GM21526 (cell line): ENCODE data around the gene CFAP68.
A peak's percentile ranks its signal among the peaks of the same experiment; 100 is the strongest.
"Not testable (repeated sequence)": the region's sequence is repeated elsewhere in the genome, so short reads cannot be mapped to it uniquely, and the experiment has no call there.

ENCODE experiments used
- ATAC-seq: cut with Tn5 transposase; IDR thresholded peaks from one replicate; pipeline ENCODE4 v1.9.1; 2021; ENCODE audit warnings: moderate library complexity; ENCODE audit not compliant: unreplicated experiment, low FRiP score

The CFAP68 gene

DNA sequence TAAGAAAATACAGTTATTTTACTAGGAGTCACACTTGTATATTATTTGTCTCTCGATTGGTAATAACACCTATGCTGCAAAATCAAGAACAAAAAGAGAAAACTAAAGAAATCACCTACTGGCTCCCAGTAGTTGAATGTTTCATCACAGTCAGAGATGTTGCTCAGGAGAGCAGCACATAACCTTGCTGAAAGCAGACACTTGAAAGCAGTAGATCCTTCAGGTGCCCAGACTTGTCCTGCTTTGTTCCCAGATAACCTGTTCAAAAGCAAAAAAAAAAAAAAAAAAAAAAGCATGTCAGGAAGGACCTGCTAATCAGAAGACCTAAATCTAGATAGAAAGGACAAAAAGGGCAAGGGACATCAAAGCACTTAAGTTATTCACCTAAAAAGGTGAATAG, 9.2 kb upstream of the CFAP68 start:
- ATAC-seq, result no peak

DNA sequence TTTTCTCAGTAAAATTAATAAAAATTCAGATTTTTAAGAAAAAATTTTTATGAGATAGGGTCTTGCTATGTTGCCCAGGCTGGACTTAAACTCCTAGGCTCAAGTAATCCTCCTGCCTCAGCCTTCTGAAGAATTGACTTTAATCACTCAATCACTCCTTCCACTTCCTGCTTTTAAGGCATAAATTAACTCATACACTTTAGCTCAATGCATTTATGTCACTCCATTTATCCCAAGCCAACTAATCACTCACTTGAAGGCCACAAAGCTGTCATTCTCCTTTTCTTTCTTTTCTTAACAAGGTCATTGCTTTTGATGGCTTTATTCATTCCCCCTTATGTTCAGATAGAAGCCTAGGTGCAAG, 8.8 kb upstream of the CFAP68 start:
- ATAC-seq, result peak; percentile 6

DNA sequence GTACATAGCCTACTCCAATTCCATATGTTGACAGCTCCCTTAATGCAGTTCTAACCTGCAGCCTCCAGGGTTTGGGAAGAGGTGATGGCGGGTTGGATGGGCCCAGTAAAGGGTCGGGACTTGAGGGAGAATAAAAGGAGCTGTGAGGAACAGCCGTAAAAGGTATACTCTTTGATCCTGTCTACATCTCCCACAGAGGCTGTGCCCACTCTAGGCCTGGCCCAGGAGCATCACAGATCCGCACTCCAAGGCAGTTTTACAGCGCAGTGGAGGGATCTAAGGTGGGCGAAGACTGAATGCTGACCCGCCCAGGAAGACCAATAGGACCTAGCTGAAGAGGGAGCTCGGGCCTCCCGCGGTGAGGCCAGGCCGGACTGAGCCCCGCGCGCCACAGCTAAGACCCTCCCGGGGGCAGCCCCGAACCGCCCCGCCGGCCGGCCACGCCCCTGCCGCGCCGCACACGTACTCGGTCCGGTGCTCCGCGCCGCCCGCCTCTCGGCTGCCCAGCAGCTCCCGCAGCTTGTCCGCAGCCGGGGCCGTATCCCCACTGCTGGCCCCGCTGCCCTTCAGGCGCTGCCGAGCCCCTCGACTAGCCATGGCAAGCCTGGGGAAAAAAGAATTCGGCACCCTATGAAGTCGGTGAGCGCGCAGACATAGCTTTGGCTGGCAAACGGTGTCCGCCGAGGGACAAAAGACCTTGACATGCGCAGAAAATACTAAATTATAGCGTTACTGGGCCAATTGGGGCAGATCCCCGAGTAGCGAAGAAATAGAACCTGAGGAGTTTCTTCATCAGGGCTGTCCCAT, 8.3 kb upstream of the CFAP68 start, which contains the start of gene ALG9:
Gene ALG9 (minus strand): TSS at position 696 of the 807 bp plus-strand sequence. CDS start 99 bp downstream, at position 597.
- peak; percentile 86 for ATAC-seq

DNA sequence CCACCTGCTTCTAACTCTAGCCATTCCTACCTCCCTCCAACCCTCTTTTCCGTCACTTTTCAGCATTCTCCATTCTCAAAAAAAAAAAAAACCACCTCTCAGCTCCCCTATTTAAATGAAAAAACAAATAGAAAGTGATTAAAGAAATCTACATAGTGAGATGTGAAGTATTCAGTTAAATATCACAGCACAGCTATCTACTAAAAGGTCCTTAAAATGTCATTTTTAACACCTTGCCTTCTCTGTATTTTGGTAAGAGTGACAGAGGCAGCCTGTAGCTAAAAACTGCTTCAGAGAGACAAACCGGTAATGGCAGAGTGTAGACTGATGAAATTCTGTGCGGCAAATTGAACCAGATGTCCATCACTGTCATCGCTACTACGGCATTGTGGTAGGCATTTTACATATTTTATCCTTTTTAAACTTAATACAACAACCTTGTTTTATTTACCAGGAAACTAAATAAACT, 7.6 kb upstream of the CFAP68 start:
- ATAC-seq, result no peak

DNA sequence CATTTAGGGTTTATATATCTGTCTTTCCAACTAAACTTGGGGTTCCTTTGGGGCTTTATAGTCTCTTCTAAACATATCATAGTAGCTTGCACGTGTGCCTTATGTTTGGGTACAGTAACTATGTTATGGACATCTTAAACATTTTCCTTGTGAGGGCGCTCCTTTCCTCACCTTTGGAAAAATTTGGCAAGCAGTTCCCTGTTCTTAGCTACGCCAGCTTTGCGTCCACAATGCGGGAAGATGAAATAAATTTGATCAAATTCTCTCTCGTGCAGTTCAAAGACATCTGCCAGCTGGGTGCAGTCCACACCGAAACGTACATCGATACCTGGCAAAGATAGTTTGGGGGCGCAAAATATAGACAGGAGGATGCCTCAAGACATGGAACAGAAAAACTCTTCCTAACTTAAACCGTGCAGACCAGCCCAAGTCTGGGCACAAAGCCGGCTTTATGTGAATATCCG, 924 bp upstream of the CFAP68 start:
- peak; percentile 6 for ATAC-seq

DNA sequence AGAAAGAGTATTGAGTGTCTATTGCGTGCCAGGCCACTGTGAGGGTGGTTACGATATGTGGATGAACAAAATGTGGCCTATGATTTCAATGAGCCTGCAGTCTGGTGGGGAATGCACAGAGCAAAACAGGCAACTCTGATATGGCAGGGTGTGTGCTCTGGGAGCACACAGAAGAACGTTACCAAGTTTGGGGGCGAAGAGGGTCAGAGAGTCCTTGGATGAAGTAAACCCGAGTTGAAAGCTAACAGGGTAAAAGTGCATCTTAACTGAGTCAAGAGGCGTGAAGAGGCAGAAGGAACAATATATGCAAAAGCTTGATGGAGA, 258 bp downstream of the CFAP68 start:
- peak; percentile 5 for ATAC-seq

DNA sequence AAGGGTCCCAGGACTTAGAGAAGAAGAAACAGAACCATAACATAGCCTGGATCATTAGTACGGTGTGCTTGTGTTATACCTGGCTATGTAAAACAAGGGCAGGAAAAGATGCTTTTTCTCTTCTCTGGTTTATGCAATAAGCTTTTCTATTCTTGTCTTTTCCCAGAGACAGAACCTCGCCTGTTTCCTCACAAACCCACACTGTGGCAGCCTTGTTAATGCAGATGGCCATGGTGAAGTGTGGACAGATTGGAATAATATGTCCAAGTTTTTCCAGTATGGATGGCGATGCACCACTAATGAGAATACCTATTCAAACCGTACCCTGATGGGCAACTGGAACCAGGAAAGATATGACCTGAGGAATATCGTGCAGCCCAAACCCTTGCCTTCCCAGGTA, 2.9 kb downstream of the CFAP68 start:
- no peak for ATAC-seq

DNA sequence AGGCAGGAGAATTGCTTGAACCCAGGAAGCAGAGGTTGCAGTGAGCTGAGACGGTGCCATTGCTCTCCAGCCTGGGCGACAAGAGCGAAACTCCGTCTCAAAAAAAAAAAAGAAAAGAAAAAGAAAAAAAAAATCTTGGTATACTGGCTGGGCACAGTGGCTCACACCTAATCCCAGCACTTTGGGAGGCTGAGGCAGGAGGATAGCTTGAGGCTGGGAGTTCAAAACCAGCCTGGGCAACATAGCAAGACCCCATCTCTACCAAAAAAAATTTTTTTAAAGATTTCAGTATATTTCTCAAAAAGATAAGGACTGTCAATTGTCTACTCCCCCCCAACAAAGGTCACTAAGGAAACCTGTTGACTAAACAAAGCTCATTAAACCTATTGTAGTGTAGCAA, 5.7 kb downstream of the CFAP68 start:
- not testable (repeated sequence) for ATAC-seq

DNA sequence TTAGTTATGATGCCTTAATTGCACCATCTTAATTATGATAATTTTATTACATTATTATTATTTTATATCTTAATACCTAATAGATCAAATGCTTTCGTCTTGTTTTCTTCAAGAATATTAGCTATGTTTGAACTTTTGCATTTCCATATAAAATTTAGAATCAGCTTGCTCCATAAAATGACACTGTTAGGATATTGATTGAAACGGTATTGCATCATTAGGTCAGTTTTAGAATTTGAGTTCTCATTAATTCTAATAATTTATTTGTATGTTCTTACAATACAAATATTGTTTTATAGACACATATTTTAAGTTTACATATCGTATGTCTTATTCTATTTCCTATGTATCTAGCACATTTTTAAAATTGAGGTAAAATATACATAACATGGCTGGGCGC, 6.7 kb downstream of the CFAP68 start:
- ATAC-seq, result no peak

DNA sequence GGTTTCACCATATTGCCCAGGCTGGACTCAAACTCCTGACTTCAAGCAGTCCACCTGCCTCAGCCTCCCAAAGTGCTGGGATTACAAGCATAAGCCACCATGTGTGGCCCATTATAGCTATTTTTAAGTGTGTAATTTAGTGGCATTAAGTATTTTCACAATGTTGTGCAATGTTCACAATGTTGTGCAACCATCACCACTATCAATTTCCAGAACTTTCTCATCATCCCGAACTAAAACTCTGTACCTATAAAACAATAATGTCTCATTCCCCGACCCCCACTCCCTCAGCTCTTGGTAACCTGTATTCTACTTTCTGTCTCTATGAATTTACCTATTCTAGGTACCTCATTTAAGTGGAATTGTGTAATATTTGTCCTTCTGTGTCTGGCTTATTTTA, 7.5 kb downstream of the CFAP68 start:
- ATAC-seq, result no peak

DNA sequence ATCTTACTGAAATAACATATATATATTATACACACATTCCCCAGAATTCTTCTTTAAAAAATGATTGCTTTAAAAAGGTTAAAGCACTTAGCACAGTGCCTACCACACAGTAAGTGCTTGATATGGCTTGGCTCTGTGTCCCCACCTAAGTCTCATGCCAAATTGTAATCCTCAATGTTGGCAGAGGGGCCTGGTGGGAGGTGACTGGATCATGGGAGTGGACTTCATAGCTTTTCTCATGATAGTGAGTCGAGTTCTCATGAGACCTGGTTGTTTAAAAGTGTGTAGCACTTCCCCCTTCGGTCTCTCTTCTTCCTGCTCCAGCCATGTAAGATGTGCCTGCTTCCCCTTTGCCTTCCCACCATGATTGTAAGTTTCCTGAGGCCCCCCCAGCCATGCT, 26.1 kb downstream of the CFAP68 start:
- ATAC-seq, result no peak

DNA sequence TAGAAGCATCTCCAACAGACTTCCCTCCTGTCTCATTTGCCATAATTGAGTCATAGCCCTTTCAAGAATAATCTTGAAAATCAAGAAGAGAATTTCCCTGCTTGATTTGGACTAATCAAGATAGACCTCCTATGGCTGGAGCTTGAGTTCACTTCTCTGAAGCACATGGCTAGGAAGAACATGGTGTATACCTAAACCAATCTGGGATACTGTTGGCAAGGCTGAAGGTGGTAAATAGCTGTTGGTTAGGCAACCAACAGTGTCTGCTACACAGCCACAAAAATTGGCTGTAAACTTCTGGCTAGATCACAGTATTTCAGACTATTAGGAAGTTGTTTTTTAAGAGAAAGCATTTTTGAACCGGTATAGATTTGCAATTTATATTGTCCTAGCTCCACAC, 27.3 kb downstream of the CFAP68 start:
- no peak for ATAC-seq

DNA sequence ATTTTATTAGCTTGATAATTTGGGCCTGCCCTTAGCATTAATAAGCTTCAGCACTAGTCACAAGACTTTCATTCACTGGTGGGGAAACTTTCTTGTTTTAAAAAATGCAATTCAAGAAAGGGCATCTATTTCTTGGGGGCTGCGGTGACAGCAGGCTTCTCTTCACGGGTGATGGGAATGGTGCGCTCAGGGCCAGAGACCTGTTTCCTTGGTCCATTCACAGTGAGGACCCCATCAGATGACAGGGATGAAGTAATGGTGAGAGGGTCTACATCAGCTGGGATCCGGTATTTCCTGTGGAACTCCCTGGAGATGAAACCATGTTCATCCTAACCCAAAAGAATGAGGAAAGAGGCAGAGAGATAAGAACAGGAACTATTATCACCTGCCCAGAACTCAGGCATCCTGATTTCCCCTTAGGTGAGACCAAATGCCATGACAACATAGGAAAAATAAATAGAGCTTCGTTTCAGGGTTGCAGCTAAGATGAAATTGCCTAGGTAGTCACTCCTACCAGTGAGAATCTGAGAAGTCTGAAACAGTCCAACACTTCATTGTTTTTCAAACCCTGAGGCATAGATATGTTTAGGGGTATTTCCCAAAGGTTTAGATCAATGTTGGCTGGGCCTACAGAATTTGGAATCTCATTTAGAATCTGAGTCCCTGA, 29.4 kb downstream of the CFAP68 start:
- ATAC-seq, result no peak

DNA sequence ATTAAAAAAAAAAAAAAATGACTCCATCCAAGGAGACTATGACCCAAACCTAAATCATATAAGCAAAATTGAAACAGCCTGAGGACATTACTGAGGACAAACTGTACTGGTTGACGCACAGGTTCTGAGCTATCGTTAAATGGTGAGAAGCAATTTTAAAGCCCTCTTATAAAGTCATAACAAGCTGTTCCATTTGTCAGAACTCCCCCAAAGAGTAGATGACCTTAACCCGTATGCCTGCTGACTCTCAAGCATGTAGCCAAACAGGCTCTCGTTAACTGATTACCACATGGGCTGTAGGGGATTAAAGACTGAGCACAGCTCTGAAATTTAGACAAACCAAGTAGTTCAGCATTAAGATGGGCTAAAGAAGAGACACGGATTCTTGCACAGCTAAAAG, 30.0 kb downstream of the CFAP68 start:
- no peak for ATAC-seq

DNA sequence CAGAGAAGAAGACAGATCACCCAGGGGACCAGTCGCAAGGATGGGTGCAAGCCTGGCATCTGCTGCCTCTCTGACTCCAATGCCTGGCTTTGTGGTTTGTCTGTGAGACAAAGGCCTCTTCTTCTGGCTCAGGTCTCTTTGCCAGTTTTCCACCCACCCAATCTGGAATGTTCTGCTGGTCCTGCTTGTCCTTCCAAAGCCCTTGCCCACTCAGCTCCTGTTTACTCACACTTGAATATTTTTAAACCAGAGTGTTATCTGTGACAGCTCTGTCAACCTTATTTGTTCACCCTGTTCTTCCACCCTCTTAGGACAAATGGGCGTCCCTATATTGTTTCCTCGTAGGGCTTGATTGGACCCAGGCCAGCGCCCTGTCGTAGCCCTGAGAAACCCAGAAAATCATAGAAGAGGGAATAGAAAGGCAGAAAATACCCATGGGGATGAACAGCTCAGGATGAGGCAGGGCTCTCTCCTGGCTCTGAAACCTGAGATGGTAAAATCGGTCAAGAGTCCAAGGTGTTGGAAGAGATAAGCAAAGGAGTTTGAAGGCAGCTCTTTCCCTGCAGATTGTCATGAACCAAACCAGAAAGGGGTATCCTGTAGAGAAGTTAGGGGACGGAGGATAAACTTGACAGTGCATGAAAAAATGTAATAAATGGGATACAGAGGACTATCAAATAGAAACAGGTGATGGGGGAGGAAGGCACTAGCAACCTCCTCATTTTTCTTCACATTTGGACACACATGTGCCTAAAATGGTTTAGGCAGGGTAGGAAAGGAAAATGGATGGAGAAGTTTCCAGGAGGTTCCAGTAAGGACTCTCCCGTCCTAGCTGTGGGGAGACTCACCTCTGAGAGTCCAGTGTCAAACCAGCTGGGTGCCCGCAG, 31.6 kb downstream of the CFAP68 start:
- ATAC-seq, result no peak

DNA sequence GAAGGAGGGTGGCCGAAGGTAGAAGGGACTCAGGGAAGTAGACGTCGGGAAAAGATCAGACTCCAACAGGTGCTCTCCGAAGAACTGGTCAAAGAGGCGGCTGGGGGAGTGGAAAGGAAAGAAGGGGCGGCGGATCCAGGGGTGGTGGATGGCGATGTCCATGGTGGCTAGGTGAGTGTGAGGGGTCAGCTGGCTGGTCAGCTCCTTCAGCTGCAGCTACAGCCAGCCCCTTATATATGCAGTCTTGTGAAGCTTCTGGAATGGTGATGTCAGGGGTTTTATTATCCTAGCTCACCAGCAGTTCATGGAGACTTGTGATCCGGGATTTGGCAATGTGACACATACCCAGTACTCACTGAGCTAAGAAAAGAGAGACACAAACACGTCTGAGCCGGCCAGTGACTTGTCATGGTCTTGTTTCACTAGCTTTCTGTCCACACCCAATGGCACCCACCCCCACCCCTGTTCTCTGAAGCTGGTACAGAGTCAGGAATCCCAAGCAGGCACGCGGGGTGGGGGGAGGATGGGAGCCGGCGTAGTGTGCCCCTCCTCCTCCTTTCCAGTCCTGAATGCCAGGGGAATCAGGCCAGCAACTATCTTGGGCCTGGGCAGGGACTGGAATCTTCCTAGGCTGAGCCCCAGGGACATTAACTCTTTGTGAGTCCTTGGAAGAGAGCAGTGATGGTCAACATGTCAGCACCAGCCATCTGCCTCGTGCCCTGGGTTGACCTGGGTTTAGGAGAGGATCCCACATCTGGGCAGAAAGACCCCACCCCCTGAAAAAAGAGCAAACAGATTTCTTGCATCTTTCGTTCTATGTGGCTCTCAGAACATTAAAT, 32.4 kb downstream of the CFAP68 start, which contains the start of gene CRYAB:
Gene CRYAB (minus strand): TSS at position 208 of the 839 bp plus-strand sequence. CDS start 46 bp downstream, at position 162.
- ATAC-seq, result no peak

DNA sequence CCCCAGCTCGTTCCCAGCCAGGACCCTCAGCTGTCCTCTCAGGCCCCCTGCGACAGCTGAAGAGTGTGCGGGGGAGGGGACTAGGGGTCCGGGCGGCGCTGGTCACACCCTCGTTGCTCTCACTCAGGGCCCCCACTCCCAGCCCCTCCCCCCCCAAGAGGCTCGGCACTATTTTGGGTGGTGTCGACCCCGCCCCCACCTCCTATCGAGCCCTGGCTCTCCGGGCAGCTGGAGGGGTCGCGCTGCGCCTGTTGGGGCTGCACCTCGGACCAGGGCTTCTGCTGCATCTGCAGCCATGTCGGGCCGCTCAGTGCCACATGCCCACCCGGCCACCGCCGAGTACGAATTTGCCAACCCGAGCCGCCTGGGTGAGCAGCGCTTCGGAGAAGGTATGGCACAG, 33.2 kb downstream of the CFAP68 start, which contains the start of gene HSPB2:
Gene HSPB2 (plus strand): TSS at position 200 of the 400 bp plus-strand sequence. CDS start 96 bp downstream, at position 296.
- no peak for ATAC-seq

DNA sequence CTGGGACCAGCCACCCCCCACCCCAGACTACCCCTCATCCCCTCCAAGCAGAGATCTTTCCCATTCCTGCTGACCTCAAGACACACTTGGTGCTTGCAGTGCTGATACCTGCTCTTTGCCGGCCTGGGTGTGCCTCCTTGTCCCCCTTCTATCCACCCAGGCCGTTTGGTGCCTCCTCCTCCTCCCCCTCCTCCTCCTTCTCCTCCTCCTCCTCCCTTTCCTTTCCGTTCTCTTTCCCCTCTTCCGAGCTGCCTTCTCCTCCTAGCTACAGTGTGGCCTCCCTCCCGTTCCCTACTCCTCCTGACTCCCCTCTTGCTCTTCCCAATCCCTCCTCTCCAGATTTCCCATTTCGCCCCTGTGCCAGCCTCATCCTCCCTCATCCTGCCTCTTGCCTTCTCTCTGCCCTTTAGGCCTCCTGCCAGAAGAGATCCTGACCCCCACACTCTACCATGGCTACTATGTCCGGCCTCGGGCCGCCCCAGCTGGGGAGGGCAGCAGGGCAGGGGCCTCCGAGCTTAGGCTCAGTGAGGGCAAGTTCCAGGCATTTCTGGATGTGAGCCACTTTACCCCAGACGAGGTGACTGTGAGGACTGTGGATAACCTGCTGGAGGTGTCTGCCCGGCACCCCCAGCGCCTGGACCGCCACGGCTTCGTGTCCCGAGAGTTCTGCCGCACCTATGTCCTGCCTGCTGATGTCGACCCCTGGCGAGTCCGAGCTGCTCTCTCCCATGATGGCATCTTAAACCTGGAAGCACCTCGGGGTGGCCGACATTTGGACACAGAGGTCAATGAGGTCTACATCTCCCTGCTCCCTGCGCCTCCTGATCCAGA, 33.9 kb downstream of the CFAP68 start:
- no peak for ATAC-seq

DNA sequence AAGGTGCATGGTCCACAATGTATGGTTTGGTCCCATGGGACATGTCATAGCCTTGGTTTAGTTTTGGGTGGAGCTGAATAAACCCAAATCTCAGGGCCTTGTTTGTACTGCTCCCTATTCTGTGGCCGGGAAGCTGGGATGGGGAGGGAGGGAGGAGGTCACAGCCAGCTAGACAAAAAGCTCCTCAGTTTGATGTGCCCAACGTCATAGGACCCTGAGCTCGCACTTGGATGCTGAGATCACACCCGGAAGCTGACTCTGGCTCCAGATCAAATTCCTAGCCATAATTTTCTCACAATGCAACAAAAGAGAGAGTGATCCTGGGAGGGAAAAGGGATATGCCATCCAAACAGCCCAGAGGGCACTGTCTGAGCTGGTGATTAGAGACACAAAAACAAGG, 34.7 kb downstream of the CFAP68 start:
- ATAC-seq, result no peak
